GM18507 (cell line): ENCODE data around the gene KIF2A.
"Not testable (repeated sequence)": the region's sequence is repeated elsewhere in the genome, so short reads cannot be mapped to it uniquely, and the experiment has no call there.

Experiments used
- DNase-seq: peaks from one replicate; pipeline ENCODE4 v3.0.0; 2011; ENCODE audit warnings: low read depth; ENCODE audit not compliant: insufficient read length; ENCODE audit errors: extremely low spot score
- FAIRE-seq: peaks from 2 replicates; lab custom pipeline; 2011; peaks lifted over from hg19 to GRCh38; lab: Jason Lieb, UNC

KIF2A gene

GRCh38 chr5:62288118-62288517 lies 17.9 kb upstream of the KIF2A start:
- no peak for DNase-seq
- FAIRE-seq: no peak

- no peak for FAIRE-seq
- DNase-seq: no peak
These were observed 16.2 kb upstream of the KIF2A start for GRCh38 chr5:62289813-62290212.

- DNase-seq, FAIRE-seq: not testable (repeated sequence)
These were observed 14.2 kb upstream of the KIF2A start for GRCh38 chr5:62291829-62292228.

- FAIRE-seq (no peak), DNase-seq (no peak)
These were observed 9.0 kb upstream of the KIF2A start for GRCh38 chr5:62296998-62297397.

GRCh38 chr5:62298118-62298517 lies 7.9 kb upstream of the KIF2A start:
- DNase-seq (no peak), FAIRE-seq (no peak)

GRCh38 chr5:62299101-62299500 lies 6.9 kb upstream of the KIF2A start:
- FAIRE-seq: no peak

GRCh38 chr5:62299600-62299999 lies 6.4 kb upstream of the KIF2A start:
- DNase-seq: no peak
- FAIRE-seq: no peak

More at GRCh38 chr5:62299101-62299500, 6.9 kb upstream of the KIF2A start:
- no peak for DNase-seq

- FAIRE-seq (no peak), DNase-seq (no peak)
These were observed 670 bp upstream of the KIF2A start for GRCh38 chr5:62305358-62305714.

GRCh38 chr5:62306323-62306895 lies 403 bp downstream of the KIF2A start:
- DNase-seq (no peak), FAIRE-seq (no peak)

- FAIRE-seq (peak; percentile 89), DNase-seq (no peak)
These were observed 1.1 kb downstream of the KIF2A start for GRCh38 chr5:62306896-62307689.

GRCh38 chr5:62308439-62308838 lies 2.4 kb downstream of the KIF2A start:
- FAIRE-seq (no peak), DNase-seq (no peak)

- DNase-seq (no peak), FAIRE-seq (no peak)
These were observed 3.1 kb downstream of the KIF2A start for GRCh38 chr5:62309107-62309506.

GRCh38 chr5:62310426-62311143 lies 4.6 kb downstream of the KIF2A start:
- no peak for DNase-seq
- FAIRE-seq: no peak

- DNase-seq (no peak), FAIRE-seq (no peak)
These were observed 6.0 kb downstream of the KIF2A start for GRCh38 chr5:62312036-62312435.

GRCh38 chr5:62312674-62313073 lies 6.7 kb downstream of the KIF2A start:
- no peak for DNase-seq
- no peak for FAIRE-seq

- DNase-seq: no peak
- FAIRE-seq: no peak
These were observed 8.3 kb downstream of the KIF2A start for GRCh38 chr5:62314213-62314830.

GRCh38 chr5:62315376-62316175 lies 9.6 kb downstream of the KIF2A start:
- FAIRE-seq (no peak), DNase-seq (no peak)

GRCh38 chr5:62316176-62316502 lies 10.1 kb downstream of the KIF2A start:
- DNase-seq: no peak
- no peak for FAIRE-seq

- FAIRE-seq (no peak), DNase-seq (no peak)
These were observed 11.8 kb downstream of the KIF2A start for GRCh38 chr5:62317810-62318209.

- FAIRE-seq: no peak
- no peak for DNase-seq
These were observed 16.5 kb downstream of the KIF2A start for GRCh38 chr5:62322484-62322883.
